Measurements from ENCODE around the gene CAV1.

Gene CAV1

DNA sequence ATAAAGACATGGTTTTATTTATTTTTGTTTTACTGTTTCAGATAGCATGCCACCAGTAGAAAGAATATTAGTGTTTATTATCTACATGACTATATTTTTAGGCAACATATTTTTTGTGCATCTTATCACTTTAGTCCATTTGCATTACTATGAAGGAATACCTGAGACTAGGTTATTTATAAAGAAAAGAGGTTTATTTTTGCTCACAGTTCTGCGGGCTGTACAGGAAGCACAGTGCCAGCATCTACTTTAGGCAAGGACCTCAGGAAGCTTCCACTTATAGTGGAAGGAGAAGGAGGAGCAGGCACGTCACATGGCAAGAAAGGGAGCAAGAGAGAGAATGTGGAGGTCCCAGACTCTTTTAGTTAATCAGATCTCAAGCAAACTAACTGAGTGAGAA, 19.6 kb upstream of the CAV1 start:
- DNase-seq: no peak

DNA sequence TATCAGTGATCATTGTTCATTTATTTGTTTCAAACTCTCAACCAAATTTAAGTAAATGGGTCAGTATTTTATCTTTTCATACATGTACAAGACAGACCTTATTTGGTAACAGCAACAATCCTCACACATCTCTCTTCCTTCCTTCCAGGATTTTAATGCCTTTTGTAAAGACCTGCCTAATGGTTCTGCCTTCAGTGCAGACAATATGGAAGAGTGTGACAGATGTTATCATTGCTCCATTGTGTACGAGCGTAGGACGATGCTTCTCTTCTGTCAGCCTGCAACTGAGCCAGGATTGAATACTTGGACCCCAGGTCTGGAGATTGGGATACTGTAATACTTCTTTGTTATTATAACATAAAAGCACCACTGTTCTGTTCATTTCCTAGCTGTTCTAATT, 19.0 kb upstream of the CAV1 start:
- no peak for DNase-seq

DNA sequence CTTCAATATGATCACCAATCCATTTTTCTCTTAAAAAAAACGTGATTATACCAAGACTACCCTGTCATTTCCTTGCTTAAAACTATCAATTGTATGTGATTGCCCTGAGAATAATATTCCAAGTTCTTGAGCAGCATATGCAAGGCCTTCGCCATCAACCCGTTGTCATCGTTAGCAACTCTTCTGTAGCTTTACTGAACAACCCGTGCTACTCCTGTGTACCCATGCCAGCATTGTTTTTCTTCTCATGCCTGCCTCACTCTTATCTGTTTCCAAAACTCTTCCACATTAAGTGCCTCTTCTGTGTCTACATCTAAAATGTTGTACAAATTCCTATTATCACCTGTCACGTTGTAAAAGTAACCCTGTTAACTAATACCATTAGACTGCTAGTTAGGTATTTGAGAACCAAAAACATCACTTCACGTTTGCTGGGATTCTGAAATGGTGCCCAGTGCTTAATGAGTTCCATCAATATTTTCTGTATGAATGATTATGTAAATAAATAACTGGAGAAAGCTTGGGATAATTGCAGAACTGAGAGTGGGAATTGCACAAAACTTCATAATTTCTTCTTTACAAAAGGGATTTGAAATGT, 14.8 kb upstream of the CAV1 start:
- DNase-seq: no peak

DNA sequence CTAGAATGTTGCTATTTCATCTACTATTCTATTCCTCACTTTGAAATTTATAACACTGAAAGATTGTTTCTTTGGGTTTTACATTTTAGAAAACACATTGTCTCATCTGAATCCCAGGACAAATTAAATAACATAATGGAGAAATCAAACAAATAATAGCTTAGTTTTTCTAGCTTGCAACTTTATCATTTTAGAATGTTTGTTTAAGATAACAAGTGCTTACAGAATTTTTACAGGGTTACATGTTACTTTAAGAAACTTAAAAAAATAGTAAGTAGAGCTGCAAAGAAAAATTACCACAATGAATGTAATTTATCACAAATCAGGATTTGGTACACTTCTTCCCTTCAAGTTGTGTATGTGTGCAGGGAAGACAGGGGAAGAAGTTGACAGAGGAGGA, 14.0 kb upstream of the CAV1 start:
- DNase-seq: no peak

DNA sequence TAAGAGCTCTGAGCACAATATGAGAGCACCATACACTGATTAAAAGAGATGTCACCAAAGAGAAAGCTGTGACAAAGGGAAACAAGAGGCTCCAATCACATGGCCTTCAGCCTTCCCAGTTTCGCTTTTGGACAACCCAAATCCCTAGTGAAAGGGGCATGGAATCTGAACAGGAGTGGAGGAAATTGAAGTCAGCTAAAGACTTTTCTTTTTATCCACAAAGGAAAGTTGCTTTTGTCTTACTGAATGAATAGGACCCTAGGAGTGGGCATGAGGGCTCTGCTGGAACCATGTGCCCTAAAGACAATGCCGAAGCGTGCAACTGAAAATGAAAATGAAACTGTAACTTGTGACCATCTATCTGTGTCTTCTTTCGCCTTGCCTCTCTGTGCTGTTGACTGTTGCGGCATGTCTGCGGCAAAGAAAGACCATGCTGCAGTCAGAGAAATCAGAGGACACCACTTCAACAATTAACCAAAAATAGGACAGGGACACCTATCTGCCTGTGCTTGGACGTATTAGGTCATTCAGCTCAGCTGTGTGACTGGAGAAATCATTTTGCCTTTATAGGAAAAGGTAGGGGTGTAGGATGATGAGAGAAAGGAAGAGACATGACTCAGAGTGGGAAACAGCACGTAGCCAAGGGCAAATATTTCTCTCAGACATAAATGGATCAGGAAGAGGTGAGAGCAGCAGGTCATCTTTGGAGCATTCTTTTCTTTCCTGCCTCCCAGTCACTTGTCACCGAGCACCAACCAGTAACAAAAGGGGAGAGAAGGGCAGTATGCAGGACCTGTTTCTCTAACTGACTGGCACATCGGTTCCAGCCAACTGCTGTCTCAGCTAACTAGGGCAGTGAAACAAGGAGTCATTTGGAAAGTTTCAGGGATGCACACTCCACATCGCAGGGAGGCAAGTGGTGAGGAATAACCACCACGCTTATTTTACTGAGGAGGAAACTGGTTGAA, 13.0 kb upstream of the CAV1 start:
- no peak for DNase-seq

GRCh38 chr7:116512520-116513188, 12.2 kb upstream of the CAV1 start:
- peak; percentile 65 for DNase-seq

GRCh38 chr7:116515584-116515983, 9.3 kb upstream of the CAV1 start:
- no peak for DNase-seq

- DNase-seq: no peak
These were observed 8.5 kb upstream of the CAV1 start for GRCh38 chr7:116516324-116516723.

DNA sequence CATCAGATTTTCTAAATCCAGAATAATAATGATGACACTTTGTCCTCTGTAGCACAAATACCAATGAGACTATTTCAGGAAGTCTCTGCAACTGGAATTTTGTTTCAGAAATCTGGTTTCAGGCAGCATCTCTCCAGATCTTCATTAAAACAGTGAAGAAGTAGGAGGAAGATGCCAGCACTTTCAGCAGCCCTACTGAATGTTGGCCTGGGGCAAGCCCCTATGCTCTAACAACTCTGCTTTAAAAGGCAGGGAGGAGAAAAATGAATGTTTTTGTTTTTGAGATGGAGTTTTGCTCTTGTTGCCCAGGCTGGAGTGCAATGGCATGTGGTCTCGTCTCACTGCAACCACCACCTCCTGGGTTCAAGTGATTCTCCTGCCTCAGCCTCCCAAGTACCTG, 7.2 kb upstream of the CAV1 start:
- DNase-seq: no peak

DNA sequence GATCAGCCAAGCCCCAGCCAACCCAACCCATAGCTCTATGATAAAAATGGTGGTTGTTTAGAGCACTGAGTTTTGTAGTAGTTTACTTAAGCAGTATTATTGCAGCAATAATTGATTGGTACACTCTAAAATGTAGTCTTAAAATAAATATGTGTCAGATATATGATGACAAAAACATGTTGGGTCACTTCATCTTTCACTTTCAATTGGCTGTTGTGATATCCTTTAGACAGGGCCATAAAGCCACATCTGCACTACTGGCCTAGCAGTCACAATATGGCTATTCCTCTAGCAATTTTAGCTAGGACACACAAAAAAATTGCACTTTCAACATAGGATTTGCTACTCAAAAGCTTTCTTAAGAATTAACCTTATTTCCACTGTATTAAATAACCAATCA, 5.9 kb upstream of the CAV1 start:
- DNase-seq: no peak

- DNase-seq: peak; percentile 59
These were observed 3.7 kb upstream of the CAV1 start for GRCh38 chr7:116521046-116521664.

GRCh38 chr7:116522247-116522646, 2.6 kb upstream of the CAV1 start:
- peak; percentile 89 for DNase-seq

DNA sequence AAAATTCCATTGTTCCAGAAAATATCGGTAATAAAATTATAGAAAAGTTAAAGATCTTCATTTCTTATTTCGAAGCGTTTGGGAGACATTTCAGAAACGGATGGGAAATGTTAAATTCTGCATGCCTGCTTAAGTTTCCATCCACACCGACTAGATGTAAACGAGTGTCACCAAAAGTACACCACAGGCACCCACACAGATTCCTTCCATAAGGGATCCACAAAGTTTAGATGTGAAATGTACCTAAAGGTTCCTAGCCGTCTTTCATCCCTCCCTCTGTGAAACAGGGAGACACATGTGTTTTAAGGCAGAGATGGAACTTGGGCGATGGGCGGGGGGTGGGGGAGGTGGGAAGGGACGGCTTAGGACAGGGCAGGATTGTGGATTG, 621 bp upstream of the CAV1 start:
- DNase-seq: no peak

- DNase-seq: no peak
These were observed 569 bp downstream of the CAV1 start for GRCh38 chr7:116525298-116525912.

DNA sequence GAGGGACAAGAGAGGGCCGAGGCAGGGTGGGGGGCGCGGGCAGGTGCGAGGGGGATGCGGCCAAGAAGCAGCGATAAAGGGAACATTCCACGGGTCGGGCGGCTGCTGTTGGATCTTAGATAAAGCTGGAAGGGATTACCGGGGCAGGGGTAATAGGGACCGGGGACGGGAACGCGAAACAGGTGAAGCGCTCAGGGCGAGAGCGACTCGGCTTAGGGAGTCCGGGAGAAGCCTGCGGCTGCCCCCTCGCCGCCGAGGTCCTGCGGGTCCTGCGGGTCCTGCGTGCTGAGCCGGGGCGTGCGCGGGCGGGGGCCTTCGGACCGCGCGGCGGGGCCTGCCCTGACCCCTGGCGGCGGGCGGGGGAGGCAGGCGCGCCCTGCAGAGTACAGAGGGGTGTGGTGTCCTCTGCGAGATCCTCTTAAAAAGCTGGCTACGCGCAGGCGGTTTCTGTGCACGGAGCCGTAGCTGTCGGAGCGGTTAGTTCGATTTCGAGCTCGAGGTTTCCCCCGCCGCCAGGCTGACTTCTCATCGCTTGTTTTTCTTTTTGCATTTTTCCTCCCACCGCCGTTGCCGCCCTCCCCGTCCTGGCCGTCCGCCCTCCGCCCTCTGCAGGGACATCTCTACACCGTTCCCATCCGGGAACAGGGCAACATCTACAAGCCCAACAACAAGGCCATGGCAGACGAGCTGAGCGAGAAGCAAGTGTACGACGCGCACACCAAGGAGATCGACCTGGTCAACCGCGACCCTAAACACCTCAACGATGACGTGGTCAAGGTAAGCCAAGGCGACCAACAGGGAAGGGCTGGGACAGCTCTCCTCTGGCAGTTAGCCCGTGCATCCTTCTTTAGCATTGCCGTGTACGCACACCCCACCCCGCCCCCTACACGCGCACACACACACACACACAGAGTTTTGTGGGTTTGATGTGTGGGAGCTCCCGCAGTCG, 1.4 kb downstream of the CAV1 start:
- DNase-seq: peak; percentile 88

DNA sequence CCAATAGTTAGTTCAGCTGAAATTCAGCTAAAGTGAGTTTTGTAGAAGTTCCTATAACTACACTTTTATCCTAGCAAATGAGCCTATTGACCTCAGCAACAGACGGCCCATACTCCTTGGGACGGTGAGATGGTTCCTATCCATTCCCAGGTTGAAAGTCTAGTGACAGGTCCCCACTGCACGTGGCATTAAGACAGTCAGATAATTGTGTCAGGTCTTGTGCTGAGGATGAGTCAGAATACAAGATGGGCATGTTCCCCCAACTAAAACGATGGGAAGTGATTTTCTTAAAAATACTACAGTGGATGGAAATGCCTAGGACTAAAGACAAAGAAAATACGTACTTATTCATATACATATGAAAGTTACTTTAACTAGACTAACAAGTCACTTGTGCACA, 2.1 kb downstream of the CAV1 start:
- no peak for DNase-seq

DNA sequence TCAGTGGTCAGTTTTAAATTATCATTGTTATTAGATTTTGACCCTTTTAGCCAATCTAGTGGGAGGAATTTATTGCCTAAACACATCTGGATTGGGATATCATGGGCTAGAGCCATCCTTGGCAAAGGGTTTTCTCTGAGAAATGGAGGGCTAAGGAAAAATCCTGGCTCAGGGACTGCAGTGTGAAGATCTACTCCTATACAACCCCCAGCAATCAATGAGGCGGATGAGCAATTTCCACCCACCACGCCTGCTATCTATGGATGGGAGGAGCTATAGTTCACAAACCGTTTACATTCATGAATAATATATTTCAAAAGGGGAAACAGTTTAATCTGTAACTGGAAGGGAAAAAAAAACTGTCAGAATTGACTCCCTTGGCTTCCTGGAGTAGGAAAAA, 2.7 kb downstream of the CAV1 start:
- peak; percentile 61 for DNase-seq

DNA sequence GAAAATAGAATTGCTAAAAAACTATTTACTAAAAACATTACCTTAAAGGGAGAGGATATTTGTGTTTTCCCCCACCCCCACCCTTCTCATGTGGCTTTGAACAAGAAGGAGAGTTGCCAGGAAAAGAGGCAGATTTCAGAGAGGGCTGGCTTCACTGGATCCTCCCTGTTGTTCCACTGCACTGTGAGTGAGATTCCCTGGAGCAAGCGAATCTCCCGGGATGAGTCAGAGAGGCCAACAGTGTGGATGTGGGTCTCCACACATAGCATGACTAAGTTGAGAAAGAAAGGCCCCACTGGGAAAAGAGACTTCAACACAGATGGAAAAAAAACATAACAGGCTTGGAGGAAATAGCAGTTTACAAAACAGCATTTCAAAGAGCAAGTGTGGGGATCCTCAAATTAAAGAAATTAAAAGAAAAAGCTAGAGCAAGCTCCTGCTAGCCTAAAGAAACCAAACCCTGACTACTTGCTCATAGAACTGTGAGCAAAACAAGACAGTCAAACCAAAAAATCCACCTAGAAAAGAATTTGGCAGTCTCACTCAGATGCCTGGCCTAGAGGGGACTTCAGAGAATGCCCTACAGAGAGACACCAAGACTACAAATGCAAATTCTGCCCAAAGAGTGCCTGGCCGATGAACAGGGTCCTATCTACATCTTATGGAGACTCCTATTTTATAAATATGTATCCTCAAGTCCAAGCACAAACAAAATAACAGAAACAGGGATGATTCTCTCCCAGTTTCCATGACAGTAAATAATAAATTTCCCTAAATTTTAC, 3.4 kb downstream of the CAV1 start:
- DNase-seq: peak; percentile 96

DNA sequence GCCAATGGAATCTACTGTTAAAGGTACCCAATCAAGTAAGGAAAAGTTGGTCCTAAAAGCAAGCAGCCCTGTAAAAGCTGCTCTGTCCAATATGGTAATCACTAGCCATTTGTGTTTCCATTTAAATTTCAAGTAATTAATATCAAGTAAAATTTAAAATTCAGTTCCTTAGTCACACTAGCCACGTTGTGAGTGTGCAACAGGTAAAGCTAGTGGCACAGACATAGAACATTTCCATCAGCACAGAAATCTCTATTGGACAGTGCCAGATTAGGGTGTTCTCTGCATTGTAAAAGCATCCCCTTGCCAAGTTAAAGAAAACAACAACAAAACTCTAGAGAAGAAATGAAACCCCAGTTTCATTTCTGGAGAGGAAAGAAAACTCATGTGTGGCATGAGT, 4.4 kb downstream of the CAV1 start:
- no peak for DNase-seq

DNA sequence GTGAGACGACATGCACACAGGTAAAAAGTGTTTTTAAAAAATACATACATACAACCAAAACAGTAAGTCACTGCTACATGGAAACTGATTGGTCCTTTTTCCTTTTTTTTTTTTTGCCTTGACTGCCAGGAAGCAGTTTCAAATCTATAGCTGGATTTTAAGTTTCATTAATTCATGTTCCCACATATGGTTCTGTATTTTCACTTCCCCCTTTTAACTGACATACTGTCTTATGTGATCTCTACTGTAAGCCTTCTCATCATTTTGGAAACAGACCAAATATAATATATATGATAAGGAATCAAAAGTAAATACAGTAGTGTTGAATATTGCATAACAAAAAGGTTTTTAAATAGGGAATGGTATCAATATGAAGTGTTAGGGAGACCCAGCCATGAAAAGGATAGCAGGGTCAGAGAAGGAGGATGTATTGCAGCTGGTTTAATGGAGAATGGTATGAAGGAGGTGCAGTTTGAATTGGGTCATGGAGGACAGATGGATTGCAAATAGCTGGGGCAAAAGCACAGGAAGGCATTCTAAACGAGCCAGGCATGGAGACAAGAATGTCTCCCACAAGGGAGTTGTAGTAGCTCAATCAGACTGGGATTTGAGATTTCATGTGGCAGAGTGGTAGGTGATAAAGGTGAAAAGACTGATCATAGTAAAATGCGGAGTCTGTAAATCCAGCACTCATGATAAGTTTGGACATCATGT, 5.4 kb downstream of the CAV1 start:
- DNase-seq: no peak

All from fibroblast of skin of abdomen (primary cell).